ENCODE data around the gene MRS2.

MRS2 gene

DNA sequence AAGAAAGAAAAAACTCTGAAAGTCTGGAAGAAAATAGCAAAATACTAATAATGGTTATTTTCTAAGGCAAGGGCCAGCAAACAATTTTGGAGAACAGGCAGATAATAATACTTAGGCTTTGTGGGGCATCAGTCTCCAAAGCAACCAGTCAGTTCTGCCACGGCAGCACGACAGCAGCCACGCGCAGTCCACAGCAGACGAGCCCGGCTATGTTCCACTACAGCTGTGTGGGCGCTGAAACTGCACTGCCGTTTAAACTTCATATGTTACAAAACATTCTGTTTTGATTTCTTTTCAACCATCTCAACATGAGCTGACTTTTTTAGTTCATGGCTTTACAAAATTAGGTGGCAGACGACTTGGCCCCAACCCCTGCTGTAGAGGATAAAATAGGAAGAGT, 29.9 kb downstream of the MRS2 start:
- DNase-seq: no peak

- no peak for DNase-seq
Observed at GRCh38 chr6:24436979-24437378, 34.2 kb downstream of the MRS2 start.

DNA sequence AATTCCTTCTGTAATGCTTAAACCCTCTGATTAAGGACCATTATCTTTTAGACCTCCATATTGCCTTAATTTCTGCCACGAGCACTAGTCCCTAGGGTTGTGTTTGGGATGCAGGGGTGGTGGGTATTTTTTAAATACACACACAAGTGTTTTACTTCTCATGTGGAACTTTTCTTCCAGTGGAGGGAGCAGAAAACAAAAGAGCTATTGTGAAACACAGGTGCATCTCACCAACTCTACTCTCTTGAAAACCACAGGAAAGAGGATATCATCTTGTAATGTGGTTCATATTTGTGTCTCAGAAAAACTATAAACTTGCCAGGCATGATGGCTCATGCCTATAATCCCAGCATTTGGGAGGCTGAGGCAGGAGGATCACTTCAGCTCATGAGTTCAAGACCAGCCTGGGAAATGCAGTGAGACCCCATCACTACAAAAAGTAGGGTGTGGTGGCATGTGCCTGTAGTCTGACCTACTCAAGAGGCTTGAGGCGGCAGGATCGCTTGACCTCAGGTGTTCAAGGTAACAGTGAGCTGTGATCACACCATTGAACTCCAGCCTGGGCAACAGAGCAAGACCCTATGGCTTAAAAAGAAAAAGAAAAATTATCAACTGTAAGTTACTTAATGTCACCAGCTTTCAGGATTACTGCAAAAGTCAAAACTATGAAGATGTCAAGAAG, 37.3 kb downstream of the MRS2 start:
- DNase-seq: no peak

DNA sequence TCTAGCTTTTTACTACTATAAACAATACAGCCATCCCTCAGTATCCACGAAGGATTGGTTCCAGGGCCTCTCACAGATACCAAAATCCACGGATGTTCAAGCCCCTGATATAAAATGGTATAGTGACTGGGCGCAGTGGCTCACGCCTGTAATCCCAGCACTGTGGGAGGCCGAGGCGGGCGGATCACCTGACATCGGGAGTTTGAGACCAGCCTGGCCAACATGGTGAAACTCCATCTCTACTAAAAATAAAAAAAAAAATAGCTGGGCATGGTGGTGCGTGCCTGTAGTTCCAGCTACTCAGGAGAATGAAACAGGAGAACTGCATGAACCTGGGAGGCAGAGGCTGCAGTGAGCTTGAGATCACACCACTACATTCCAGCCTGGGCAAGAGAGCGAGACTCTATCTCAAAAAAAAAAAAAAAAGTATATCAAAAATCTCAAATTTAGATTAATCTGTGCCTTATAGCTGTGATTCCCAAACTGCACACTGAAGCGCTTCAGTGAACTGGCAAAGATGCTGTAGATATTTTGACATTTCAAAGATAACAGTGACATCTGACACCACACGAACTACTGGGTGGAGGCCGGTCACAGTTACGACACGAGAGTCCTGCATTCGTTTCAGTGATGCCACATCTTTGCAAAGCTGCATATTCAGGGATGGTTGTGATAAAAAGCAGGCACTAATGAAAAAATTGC, 38.3 kb downstream of the MRS2 start:
- no peak for DNase-seq

- no peak for DNase-seq
Observed at GRCh38 chr6:24441599-24441904, 38.8 kb downstream of the MRS2 start.

DNA sequence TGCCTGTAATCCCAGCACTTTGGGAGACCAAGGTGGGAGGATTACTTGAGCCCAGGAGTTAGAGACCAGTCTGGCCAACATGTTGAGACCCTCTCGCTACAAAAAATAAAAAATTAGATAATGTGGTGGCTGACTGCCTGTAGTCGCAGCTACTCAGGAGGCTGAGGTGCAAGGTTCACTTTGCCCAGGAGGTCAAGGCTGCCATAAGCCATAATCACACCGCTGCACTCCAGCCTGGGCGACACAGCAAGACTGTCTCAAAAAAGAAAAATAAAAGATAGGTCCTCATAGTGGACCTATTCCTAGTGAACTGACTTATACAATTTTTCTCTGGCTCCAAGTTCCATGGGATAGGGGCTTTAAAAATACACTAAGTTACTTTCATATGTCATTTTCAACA, 41.9 kb downstream of the MRS2 start:
- no peak for DNase-seq

GRCh38 chr6:24445704-24446103, 43.0 kb downstream of the MRS2 start:
- DNase-seq: no peak

GRCh38 chr6:24446670-24447069, 43.9 kb downstream of the MRS2 start:
- DNase-seq: no peak

GRCh38 chr6:24448396-24448795, 45.7 kb downstream of the MRS2 start:
- DNase-seq: no peak

DNA sequence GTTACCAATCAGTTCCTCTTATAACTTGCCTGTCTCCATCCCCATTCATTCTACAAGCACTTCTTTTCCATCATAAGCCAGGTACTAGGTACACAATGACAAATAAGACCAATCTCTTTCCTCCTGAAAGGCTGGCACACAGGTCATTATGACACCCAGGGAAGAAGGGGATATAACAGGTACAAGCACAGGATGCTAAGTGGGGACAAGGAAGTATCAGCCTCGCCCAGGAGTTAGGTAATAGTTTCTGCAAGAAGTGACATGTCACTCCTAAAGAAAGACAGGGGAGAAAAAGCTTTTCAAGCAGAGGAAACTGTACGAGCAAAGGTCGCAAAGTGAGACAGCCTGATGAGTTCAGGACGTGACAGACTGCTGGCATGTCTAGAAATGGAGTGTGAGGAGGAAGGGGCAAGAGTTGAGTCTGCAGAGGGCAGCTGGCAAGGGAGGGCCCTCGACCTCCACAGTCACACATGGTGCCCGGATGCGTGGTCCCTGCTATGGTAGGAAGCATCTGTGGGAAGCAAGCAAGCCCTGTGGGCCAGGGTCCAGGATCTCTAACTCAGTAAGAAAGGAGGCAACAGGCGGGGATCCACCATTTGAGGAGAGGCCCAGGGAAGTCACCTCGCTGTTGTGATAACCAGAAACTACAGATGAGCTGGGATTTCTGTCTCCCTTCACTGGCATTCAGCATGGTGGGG, 46.2 kb downstream of the MRS2 start:
- no peak for DNase-seq

- DNase-seq: no peak
Observed at GRCh38 chr6:24451581-24452388, 49.0 kb downstream of the MRS2 start.

DNA sequence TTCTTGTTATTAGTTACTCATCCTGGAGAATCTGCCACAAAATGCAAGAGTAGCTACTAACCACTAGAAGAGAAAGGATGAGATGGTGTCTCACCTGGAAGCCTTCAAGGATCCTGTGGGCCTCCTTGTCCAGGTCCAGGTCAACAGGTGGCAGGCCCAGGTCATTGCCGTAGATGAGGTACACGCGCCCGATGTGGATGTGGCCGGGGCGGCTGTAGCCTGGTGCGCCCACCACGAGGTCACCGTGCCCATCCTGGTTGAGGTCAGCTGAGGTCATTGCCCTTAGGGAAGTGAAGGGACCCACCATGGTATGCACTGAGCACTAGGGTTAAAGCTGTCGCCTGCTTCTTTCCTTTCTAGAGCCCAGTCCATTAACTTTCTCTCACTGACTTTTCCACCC, 51.2 kb downstream of the MRS2 start:
- DNase-seq: no peak

DNA sequence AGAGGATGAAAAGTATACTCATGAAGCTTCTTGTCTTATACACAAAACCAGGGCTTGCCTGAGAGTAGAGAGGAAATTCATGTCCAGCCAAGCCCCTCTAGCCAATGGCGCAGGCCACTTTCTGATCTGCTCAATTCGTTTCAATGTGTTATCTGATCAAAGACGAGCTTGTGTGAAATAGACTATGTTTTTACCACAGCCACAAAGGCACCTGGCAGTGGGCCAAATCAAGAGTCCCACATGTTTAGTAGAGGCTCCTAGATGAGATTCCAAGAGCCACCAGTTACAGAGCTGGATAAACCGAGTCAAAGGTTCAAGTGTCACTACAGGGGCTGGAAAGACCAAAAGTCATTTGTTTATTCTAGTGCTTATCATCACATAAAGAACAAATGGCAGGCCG, 51.7 kb downstream of the MRS2 start:
- DNase-seq: no peak

DNA sequence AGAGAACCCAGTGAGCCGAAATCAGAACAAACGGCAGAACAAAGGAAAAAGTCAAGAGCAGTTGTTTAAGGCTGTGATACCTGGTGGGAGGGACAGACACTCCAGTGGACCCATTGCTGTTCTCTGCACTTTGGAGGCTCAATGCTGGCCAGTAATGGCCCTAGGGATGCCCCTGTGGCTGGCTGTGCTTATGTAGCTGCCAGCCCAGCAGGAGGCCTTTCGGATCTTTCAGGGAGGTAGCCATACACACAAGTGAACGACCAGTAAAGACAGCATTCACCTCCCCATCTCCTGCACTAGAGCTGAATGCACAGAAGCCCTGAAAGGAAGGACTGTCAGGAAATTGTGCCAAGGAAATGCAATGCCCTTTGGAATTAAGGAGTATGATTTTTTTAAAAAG, 52.3 kb downstream of the MRS2 start:
- no peak for DNase-seq

DNA sequence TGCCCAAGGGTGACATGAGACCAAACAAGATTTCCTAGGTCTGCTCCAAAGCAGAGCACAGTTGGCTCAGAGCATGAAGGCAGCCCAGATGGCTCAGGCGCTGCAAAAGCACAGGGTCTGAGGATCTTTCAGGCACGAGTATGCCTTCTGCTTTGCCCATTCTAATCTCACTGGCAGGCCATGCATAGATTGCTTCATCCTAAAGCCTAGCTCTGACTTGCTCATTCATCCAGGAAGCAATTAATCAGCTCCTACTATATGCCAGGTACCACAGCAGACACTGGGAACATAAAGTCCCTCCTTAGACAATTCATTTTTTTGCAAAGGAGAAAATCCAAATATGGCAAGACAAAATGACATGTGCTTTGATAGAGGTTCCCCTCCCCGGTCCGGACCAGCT, 55.4 kb downstream of the MRS2 start:
- no peak for DNase-seq

DNA sequence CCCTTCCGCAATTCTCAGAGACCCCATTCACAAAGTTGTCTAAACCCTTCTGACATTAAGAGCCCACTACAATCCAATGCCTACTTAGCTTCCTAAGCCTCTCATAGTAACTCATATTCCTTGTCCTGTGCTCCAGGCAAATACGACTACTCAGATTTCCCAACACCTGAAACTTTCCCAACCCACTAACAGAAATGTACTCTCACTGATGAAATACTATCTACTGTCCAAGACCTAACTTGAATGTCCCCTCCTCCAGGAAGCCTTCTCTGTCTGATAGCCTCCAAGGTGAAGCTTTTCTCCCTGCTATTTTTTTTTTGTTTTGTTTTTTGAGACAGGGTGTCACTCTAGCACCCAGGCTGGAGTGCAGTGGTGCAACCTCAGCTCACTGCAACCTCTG, 56.2 kb downstream of the MRS2 start:
- no peak for DNase-seq

GRCh38 chr6:24460966-24461365, 58.2 kb downstream of the MRS2 start:
- no peak for DNase-seq

GRCh38 chr6:24464253-24465038, 61.7 kb downstream of the MRS2 start:
- no peak for DNase-seq

- no peak for DNase-seq
Observed at GRCh38 chr6:24469811-24470210, 67.1 kb downstream of the MRS2 start.

DNA sequence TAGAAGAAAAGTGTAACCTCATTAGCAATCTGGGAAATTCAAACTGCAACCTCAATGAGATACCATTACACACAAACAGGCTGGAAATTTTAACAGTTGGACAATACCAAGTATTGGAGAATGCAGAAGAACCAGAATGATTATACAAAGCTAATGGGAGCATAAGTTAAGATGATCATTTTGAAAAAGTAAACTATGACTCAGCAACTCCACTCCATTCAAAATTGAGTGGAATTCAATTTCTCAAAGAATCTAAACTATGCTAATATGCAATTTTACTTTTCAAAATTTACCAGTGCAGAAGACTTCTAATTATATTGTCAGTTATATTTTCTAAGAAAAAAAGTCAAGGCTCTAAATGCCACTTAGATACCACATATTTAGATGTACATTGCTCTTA, 69.4 kb downstream of the MRS2 start:
- no peak for DNase-seq
